Measurements from ENCODE around the gene ADAMTS14.
"Not testable (repeated sequence)": the region's sequence is repeated elsewhere in the genome, so short reads cannot be mapped to it uniquely, and the experiment has no call there.

The ADAMTS14 gene

DNA sequence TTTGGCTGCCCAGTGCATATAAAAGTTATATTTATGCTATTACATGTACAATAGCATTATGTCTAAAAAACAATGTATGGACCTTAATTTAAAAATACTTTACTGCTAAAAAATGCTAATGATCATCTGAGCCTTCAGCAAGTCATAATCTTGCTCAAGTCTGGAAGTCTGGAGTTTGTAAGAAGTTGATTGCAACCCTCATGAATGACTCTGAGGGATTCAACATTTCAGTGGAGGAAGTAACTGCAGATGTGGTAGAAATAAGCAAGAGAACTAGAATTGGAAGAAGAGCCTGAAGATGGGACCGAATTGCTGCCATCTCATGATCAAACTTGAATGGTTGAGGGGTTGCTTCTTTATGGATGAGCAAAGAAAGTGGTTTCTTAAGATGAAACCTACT is 13.0 kb upstream of the ADAMTS14 start:
- DNase-seq, result no peak

DNA sequence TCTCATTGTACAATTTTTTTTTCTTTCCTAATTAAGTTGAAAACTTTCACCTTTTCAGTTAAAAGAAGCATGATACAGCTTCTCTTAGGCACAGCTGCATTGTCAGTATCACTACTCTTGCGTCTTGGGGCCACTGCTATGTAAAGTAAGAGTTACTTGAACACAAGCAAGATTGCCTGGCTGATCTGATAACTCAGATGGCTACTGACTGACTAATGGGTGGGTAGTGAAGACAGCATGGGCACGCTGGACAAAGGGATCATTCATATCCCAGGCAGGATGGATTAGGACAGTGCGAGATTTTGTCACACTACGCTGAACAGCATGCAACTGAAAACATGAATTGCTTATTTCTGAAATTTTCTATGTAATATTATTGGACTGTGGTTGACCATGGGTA is 11.6 kb upstream of the ADAMTS14 start:
- no peak for DNase-seq

DNA sequence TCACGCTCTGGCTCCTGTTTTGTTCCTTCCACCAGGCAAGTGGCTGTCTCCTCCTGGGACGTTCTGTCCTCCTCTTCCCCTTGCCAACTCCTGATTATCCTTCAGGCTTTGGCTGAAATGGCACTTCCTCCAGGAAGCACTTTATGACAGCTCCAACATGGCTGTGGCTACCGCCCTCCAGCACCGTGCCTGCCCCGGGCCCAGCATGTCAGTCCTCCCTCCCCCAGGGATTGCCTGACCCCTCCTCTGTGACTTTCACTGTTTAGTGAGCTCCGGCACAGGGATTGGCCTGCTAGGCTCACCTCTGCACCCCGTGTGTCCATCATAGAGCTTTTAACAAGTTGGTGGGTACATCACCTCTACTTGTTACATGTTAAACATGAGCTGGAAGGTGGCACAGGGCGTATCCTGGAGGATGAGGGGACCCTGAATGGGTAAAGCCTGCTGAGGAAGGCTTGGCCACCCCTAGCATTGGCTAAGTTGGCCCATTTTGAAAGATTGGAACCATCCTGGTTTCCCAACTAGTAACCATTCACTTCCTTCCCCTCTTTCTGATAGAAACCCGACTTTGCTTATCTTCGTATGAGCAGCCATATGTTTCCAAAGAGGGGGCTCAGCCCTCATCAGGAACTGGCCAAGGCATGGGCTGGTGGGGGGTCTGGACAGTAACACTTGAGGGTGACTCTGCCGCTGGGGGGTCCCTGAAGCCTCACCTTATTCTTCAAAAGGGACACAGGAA is 10.5 kb upstream of the ADAMTS14 start:
- no peak for DNase-seq

DNA sequence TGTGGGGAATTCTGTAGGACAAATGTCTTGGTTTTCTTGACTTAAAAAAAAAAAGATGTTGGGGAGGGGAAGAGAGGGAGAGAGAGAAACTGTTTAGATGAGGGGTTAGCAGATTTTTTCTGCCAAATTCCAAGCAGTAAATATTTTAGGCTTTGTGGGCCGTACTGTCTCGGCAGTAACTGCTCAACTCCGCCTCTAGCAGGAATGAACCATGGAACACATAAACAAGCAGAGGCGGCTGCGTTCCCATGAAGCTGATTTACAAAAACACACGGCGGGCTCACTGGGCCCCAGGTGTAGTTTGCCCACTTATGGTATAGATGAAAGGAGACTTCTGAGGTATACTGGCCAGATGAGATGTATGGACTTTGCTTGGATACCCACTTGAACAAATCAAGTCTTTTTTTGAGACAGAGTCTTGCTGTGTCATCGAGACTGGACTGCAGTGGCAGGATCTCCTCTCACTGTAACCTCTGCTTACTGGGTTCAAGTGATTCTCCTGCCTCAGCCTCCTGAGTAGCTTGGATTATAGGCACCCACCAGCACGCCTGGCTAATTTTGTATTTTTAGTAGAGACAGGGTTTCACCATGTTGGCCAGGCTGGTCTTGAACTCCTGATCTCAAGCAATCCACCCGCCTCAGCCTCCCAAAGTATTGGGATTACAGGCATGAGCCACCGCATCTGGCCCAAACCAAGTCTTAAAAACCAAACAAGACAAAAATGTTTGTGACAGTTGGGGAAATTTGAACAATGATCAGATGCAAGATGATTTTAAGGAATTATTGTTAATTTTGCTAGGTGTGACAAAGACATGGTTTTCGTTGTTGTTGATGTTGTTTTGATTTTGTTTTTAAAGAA is 9.7 kb upstream of the ADAMTS14 start:
- DNase-seq, result no peak

DNA sequence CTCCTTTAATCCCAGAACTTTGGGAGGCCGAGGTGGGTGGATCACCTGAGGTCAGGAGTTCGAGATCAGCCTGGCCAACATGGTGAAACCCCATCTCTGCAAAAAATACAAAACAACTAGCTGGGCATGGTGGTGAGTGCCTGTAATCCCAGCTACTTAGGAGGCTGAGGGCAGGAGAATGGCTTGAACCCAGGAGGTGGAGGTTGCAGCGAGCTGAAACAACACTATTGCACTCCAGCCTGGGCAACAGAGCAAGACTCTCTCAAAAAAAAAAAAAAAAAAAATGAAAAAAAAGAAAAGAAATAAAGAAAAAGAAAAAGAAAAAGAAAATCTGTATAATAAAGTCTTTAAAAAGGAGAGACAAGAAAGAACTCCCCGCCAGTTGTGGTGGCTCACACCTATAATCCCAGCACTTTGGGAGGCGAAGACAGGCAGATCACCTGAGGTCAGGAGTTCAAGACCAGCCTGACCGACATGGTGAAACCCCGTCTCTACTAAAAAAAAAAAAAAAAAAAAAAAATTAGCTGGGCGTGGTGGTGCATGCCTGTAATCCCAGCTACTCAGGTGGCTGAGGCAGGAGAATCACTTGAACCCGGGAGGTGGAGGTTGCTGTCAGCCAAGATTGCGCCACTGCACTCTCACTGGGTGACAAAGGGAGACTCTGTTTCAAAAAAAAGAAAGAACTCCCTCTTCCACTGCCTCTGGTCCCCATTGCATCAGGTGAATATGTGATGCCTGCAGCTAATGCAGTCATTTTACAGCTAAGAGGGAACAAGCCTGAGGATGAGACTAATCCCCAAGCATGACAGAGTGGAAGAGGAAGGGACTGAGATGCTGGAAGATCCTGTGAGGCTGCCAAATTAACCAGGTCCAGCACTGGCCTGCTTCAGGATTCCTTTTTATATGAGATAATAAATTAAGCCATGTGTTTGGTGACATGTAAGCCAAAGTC is 8.6 kb upstream of the ADAMTS14 start:
- not testable (repeated sequence) for DNase-seq

DNA sequence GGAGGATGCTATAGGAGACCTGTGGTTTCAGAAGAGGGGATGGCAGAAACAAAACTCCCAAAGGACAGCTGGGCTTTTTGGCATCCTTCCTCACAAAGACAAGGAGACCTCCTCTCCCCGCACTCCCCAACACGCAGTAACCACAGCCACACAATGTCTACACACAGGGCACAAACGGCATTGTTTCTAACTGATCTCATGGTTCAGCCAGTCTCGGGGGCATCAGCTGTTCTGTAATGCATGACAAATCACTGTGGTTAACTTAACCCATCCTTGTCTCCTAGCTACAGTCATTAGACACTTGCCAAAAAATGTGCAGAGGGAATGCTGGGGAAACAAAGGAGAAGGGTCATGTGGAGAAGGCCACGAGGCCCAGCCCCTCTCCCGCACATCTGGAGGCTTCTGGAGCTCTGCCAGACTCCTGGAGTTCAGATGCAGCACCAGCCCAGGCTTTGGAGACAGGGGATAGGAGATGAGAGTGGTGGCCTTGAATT is 7.6 kb upstream of the ADAMTS14 start:
- DNase-seq, result no peak

DNA sequence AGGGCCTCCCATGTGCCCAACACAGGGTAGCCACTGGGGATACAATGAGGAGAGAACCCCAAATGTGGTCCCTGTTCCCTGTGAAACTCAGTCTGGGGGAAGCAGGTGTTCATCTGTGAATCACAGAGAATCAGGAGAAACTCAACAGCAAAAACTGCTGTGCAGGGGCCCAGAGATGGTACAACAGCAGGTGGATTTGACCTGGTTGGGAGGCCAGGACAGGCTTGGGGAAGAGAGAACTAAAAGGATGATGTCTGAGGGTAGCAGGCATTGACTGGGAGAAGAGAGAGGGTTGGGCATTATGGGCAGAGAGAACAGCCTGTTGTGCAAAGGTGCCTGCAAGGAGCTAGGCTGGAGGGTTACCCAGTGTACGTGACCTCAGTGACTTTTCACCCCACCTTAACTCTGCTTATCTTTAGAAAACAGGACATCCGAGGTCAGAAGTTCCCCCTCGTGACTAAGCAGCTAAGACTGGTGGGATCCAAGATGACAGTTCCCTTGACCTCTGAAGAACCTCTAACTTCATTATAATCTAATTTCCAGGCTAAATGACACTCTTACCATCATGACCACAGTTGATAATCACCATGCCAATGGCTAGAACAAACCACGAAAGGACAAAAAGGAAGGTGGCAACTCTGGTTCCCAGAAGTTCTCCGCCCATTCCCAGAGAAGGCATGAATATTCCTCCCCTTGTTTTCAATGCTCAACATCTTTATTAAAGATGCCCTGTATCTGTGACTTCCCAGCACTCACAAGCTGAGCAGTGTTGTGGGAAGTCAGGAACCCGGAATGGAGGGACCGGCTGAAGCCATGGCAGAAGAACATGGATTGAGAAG is 5.1 kb upstream of the ADAMTS14 start:
- no peak for DNase-seq

DNA sequence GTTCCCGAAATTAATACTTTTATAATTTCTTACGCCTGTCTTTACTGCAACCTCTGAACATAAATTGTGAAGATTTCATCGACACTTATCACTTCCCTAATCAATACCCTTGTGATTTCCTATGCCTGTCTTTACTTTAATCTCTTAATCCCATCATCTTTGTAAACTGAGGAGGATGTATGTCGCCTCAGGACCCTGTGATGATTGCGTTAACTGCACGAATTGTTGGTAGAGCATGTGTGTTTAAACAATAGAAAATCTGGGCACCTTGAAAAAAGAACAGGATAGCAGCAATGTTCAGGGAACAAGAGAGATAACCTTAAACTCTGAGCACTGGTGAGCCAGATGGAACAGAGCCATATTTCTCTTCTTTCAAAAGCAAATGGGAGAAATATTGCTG is 4.5 kb upstream of the ADAMTS14 start:
- not testable (repeated sequence) for DNase-seq

DNA sequence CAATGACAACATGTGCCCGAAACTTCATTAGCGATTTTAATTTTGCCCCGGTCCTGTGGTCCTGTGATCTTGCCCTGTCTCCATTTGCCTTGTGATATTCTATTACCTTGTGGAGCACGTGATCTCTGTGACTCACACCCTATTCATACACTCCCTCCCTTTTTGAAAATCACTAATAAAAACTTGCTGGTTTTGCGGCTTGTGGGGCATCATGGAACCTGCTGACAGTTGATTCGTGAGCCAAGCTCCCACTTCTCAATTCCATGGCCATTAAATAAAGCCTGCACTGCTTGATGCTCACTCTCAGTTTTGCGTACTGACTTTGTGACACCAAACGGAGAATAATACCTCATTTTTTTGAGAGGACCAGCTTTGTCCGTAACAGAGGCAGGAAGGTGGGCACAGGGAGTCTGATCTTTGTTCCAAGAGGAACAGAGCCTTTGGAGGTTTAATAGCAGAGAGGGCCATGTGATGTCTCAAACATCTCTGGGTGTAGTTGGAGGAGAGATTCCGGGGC is 3.8 kb upstream of the ADAMTS14 start:
- no peak for DNase-seq

DNA sequence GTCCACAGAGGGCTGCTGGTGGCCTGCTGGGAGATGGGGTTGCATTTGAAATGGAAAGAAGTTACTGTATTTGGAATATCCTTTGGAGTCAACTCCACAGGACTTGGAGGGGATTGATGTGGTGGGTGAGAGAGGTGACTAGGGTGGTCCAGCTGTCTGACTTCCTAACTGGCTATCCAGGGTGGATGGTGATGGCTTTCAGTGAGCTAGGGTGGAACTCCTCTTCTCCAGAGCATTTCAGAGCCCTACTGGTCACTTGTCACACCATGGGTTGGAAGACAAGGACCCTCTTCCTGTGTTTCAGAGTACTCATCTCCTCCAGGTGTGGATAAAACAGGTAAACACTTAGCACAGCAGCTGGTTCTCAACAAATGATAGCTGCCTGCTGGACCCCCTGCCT is 3.3 kb upstream of the ADAMTS14 start:
- DNase-seq, result no peak

DNA sequence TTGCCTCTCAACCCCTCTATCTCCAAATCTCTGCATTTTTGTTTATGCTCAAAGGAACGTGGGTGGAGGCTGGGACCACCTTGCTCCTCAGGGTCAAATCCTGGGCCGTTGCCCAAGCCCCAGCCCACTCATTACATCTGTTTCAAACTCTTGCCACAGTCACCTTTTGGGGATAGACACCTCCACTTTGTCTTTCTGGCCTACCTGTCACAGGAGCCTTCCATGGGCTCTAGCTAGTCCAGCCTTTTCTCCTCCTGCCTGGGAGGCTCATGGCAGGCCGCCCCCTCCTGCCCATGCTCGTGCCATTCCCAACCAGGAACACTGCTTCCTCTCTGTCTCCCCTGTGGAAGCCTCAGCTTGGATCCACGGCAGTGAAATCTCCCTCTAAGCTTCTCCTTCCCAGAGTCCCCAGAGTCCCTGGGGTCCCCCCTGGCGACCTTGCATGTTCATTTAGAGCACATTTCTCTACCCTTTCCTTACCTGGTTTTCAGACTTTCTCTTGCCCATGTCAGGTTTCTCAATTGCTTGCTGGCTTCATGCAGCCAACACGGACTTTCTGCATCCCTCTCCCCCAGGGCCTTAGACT is 2.5 kb upstream of the ADAMTS14 start:
- no peak for DNase-seq

DNA sequence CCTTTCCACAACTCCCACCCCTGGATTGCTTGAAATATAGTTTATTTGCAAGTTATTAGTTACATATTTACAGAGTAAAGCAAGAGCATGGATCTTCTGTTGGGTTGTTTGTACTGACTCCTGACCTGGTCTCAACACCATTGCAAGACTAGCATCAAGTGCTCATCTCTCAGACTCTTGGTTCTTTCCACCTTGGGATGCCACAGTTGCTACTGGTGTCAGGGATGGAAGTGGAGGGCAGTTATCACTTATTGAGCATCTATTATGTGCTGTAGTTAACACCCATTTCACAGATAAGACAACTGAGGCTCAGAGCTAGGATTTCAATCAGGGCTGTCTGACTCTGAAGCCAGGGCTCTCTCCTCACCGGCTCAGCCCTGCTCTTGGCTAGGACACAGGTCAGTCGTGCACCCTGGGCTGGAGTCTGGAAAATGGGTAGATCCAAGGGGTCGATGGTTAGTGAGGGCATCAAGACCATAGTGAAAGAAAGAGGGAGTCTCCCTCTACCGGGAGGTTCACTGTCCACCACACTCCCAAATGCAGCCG is 614 bp upstream of the ADAMTS14 start:
- DNase-seq, result no peak

DNA sequence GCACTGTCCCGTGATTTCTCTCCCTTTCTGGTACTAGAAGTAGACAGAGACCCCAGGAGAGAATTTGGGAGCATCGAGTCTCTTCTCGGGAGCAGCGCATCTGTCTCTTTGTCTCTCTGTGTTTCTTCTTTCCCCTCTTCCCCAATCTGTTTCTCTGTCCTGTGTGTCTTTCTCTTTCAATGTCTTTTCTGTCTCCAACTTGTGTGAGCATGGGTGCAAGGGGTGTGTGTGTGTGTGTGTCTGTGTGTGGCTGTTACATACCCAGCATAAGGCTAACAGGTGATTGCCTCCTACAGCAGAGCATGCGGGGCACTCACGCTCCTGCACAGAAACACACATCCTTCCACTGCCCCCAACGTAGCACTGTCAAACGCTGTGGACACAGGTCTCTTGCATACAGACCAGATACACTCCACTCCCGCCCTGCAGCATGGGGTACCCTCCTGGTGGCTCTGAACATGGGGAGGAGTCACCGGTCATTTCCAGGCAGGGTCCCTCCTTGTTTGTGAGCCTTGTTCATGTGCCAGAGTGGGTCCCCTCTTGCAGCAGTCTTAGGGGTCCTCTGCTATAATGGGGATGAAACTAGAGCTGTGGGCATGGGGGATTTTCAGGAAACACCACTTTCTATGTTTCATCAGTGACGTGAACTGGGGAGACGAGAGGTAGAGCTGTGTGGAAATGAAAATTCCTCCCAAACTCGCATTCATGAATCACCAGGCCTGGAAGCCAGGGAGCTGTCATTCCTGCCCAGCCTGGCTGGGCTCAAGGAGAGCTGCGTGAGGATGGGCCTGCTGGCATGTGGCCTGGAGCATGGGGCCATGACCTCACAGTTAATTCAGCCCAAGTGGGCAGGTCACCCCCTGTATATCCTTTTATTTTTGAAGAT is 980 bp downstream of the ADAMTS14 start:
- no peak for DNase-seq

DNA sequence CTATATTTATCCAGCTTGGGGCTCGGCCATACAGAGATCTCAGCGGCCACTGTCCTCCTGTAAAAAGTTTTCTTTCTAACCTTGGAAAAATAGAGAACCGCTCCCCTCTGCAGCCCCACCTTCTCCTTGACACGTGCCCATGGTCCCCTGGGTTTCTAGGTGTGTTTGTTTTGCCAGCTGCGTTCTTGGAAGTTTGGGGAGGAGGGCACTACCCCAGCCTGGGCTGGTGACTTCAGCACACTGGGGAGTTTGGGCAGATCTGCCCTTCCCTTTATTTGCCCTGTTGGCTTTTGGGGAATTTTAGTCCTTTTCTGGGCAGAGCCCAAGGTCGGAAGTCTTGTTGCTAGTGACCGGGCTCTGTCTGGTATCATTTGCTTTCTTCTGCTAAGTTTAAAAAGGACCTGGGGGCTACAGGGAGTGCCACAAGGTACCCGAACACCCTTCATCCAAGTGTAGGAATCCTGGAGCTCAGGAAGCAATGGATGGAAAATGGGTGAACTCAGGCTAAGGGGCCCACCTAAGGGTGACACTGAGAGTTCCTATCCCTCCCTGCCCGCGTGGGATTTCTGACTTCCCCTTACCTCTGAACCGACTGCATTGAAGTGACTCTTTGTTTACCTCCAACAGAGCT is 1.7 kb downstream of the ADAMTS14 start:
- no peak for DNase-seq

DNA sequence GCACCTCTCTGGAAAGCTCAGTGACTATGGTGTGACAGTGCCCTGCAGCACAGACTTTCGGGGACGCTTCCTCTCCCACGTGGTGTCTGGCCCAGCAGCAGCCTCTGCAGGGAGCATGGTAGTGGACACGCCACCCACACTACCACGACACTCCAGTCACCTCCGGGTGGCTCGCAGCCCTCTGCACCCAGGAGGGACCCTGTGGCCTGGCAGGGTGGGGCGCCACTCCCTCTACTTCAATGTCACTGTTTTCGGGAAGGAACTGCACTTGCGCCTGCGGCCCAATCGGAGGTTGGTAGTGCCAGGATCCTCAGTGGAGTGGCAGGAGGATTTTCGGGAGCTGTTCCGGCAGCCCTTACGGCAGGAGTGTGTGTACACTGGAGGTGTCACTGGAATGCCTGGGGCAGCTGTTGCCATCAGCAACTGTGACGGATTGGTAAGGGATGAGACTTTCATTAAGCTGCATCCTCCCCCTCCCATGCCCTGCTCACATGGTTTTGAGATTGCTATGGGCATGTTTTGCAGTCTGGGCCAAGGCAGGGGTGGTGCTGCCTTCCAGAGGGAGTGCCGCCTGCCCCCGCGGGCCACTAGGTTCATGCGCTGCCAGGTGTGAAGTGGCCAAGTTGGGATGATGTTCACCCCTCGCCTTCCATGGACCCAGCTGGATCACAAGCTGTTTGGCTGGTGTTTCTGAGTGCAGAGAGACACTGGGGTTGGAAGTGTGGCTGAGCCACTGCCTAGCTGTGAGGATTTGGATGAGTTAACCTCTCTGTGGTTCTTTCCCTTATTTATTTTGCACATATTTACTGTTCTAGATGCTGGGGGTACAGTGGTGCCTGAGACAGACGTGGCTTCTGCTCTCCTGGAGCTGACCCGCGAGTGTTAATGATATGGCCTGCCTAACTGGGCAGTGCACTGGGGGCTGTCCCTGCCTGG is 2.5 kb downstream of the ADAMTS14 start:
- no peak for DNase-seq

DNA sequence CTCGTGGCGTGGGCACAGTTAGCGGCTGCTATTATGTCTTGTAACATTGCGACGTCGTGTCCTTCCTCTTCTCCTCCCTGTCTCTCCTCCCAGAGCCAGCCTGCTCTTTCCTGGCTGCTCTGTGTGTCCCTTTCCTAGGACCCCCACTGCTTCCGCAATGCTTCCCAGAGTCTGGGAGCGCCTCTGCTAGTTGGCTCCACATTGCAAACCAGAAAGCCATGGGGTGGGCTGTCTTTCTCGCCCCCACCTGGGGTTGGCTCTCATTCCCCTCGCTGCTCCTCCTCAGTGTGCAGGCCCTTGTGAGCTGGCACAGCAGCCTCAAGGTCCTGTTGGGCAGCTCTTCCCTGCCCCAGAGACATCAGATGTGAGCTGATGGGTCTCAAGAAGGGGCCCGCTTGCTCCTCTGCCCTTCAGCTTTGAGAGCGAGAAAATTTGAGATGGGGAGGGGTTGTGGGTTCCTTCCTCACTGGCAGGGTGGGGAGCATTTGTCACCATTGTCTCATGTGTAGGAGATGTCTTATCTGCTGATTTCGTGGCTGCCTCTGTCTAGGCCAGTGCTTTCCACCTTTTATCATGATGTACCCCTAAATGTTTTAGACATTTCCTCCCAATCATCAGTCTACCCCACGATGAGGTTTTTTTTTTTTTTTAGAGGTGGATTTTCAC is 3.3 kb downstream of the ADAMTS14 start:
- no peak for DNase-seq

DNA sequence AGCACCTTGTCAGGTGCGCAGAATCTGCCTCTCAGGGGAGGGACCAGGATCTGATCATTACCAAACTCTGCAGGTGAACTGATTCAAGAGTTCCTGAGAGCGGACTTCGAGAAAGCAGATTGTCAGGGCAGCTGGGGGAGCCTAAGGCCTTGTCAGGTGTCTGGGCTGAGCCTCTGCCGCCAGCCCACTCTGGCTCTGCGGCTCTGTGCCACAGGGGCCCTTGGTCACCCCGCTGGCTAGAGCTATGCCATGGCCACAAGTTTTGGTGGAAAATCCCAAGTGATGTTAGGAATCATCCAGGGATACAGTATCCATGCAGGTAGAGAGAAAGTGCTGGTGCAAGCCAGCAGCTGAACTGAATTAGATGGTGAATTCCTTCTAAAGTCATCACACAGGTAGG is 4.2 kb downstream of the ADAMTS14 start:
- no peak for DNase-seq

DNA sequence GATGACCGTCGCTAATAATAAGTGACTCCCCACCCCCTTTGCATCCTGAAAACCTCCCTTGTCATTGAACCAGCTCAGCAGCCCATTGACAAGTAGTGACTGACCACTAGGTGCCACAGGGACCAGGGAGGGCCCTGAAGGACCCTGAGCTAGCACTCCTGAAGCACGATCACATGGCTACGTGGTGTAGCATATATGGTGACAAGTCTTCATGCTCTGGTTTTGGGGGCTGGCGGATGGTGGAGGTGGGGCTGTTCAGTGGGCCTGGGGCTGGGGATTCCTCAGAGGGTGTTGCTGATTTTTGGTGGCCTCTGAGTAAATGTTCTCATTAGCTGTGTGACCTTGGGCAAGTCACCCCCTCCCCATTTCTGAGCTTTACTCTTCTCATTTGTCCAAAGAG is 4.7 kb downstream of the ADAMTS14 start:
- no peak for DNase-seq

All from NCI-H526 treated with DMSO at 0.1 percent for 48 hours (cell line).